NCI-H2227 (cell line): ENCODE data around the gene EDRF1.

Experiments
- DNase-seq: peaks from one replicate; lab custom pipeline; 2025; ENCODE audit not compliant: unreplicated experiment; lab: John Stamatoyannopoulos, UW

EDRF1 gene

DNA sequence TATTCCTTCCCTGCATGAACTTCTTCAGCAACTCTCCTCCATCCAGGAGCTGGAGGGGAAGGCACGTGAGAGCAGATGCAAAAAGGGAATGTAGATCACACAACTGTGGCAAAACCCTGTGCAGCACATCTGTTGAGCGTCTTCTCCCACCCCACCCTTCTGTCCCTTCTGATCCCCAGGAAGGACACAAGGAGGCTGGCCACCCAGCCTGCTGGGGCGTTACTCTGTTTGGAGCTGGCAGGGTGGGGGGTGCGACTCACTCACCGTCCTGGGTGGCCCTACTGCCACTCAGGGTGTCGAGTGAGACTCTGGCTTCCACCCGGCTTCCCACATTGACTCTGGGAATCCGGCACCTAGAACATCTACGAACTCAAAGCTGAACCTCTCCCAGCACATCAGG is 66.3 kb downstream of the EDRF1 start:
- DNase-seq: no peak

DNA sequence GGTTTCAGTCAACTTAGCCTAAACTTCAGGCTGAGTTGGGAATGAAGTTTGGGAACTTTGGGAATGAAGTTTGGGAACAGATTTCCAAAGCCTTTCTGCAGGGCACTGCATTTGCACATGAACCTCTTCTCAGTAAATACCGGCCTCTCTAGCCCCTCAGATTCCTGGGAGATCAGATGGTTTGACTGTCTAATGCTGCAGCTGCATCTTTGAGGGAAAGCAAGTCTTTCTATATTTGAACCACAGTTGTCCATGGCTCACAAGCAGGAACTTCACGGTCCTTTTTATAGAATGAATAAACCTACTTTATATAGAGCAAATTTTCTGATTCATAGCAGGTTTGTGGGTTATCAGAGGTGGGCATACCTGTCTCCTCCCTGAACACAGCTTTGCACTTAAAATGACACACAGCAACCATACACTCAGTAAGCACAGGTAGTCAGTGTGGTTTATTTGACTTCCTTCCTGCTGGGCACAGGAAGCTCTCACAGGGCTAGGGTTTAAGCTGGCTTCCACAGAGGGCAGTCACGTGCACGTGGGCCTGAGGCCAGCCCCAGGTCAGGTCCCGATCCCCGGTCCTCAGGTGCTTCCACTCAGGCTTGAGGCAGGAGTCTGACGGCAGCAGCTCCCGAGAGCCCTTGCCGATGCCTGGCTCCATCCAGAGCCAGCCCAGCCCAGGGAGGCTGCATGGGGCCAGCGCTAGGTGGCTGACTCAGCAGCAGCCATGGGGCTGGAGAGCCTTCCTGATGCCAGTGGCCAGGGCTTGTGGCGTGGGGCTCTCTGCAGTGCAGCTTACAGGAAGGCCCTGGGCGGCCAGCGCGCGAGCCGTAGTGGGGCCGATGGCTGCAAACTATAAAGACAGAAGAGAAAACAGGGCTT is 68.9 kb downstream of the EDRF1 start:
- no peak for DNase-seq

DNA sequence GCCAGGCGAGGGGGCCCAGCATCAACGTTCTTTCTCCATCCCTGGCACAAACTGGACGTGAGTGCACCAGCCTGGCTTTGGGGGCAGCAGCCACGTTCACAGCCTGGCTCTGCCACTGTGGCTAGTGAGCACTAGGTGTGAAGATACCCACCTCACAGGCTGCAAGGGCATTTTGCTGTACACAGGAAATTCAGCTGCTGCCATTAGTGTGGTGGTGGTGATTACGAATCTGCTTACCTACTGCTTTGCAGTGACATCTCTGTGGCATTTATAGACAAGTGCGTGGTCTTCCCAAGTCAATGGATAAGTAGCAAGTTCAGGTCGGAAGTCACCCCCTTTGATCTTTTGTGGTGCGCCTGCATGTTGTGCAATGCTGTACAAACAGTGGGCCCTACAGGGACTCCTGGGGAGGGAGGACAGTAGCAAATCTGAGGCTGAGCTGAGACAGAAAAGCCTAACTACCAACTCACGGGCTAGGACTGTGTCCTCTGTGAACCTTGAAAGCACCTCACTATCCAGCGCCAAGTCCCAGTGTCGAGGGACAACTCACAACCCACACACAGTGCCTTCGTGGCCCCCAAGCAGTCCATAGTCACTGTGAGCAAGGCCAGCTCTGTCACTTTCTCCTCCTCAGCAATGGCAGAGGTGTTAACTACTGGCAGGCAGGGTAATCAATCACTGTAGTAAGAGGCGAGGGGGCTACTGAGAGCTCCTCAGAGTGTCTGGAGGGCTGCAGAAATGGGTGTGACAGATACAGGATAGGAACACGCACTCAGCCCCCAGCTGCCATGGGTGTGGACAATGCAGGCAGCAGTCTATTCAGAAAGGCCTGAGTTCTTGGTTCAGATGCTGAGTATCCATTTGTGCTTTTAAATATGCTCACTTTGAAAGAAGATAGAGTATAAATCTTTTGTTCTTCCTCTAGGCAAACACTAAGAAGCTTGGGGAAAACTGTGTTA is 73.1 kb downstream of the EDRF1 start:
- no peak for DNase-seq

DNA sequence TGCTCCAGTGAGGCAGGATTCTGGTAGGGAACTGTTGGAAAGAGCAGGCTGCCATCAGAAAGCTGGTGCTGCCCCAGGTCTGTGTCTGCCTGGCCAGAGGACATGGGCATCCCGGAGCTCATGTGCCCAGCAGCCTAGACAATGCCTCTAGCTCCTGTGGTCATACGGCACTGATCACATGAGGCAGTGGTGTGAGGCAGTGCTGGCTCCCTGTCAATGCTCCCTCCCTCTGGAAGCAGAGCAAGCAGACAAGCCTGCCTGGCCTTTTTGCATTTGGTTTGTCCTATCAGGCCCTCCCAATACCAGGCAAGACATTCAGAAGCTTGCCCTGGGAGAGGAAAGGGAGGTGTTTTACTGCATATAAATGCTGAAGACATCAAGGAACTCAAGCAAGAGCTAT is 75.6 kb downstream of the EDRF1 start:
- no peak for DNase-seq

DNA sequence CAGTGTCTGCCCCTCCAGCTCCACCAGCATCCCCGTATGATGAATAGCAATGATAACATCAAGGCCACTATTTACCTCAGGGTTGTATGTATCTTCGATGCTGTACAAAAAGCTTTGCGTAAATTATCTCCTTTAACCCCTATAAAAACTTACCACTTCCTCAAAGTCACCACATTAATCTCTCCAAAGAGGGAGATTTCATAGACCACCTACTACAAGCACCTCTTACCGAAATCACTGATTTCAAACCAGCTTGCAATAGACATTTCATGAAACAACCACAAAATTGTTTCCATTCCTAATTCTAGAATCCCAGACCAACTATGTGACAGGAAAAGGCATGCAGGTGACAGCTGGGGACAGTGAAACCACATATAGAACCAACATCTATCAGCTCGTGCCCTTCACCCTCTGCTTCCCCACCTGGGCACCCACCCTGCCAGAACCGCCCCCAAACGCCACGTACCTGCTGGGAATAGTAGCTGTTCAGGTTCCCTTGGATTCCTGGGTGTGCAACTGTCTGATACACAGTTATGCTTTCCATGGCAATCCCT is 76.2 kb downstream of the EDRF1 start:
- DNase-seq: no peak

DNA sequence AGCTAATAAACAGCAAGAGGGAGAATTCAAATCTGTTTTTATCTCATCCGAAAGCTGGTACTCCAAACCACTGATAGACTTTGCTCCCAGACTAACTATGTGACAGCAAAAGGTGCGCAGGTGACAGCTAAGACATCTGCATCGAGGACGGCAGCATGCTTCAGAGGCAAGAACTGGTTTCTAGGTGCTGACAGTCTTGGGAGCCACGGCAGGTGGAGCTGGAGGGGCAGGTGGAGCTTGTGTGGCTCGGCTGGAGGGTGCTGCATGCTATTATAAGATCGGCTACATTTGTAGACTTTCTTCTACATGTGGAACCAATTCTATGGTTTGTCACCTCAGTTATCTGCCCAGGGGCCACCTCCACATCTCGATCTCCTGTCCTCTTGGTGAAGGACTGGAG is 77.9 kb downstream of the EDRF1 start:
- DNase-seq: no peak

DNA sequence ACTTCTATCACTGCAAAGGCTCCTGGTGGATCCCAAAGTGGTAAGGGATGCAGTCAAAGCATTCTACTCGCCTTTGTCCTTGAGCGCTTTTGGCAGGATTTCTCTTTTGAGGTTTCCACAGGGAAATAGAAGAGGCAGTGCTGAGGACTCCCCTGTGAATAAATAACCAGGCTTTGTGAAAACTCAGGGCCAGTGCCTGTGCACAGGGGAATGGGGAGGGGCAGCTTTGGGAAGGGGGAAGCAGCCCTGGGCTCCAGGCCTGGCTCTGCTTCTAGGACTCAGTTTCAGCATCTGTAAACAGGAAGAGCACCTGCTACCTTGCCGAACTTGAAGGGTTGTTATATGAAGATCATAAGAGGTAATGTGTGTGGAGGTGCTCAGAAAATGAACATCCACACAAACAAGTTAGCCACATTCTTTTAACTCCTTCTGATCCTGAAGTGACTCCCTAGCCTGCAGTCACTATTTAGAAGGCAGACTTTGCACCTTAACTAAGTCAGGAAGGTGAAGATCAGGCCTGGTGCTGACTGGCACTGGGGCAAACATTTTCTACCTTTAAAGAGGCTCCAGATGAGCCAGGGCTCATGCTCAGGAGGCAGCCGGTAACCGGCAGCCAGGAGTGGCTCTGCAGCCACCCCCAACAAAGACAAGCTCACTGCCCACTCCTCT is 78.6 kb downstream of the EDRF1 start:
- DNase-seq: no peak

DNA sequence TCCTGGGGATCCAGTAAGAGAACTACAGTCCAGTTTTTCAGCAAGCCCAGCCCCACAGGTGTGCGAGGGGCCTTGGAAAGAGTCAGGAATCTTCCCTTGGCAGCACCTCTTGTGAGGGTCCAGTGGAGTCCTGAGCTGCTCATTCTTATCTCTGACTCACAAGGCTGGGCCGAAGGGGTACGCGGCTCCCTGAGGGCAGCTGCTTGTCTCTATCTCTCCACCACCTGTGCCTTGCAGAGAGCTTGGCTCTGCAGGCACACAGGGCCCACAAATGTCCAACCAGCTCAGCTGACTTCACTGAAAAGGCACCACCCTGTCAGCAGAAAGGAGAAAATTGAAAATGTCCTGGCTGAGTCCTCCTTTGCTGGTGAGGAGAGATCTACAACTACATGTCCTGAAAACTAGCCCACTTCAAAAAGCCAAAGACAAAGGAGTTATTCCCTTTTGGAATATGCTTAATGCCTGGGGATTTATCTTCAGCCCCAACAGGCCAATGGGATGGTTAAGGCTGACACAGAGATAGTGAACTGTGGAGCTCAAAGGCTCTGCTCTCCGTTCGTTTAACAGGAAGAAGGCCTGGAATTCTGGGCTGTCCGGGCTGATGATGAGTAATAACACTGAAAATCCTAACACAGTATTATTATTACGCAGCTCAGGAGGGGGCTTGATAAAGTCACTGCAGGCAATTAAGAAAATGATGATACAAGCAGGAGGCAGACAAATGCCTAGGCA is 80.1 kb downstream of the EDRF1 start:
- no peak for DNase-seq

DNA sequence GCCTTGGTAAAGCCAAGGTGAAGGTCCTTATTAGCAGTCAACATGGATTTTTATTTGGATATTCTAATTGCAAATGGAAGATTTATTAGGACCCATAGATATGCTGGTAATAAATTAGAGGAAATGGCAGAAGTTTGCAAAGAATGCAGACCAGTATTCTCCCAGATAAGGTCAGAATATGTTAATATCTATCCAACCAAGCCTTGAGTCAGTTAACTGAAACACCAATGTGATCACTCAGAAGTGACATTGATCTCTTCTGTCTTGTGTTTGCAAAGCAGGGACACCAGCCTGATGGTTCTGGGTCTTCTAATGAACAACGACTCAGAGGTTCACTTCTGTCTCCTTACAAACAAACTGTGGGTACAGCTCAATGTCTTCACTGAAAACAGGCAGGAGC is 82.1 kb downstream of the EDRF1 start:
- no peak for DNase-seq

DNA sequence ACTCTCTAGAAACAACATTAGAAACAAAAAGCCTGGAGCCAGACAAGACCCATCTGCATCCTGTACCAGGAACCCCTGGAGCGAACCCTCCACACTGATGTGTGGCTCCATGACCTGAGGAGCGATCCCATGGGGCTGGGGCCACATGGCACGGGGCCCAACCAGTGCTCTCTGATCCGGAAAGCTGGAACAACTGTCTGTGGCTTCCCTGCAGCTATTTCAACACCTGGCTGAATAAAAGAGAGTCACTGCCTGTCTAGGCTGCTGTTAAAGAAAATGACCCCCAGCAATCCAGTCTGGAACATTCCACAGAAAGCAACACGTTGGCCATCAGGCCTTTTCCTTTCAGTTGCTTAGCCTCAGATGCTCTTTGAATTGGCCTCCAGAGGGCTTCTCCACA is 82.6 kb downstream of the EDRF1 start:
- no peak for DNase-seq

DNA sequence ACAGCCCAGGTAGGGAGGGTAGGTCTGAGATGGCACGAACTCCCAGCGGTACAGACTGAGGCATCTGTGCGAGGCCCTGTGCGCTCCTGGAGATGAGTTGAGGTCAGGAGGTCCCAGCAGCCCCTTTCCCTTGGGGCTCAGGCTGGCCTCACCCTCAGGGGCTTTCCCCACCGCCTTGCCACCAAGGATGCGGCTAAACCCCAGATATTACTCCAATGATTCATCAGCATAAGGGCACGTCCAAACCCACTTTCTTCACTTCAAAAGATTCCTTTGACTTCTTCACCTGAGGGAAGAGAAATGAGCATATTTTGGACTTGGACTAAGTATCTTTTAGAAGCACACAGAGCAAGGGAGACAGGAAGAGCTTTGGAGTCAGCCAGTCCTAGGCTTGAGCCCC is 83.2 kb downstream of the EDRF1 start:
- DNase-seq: no peak

DNA sequence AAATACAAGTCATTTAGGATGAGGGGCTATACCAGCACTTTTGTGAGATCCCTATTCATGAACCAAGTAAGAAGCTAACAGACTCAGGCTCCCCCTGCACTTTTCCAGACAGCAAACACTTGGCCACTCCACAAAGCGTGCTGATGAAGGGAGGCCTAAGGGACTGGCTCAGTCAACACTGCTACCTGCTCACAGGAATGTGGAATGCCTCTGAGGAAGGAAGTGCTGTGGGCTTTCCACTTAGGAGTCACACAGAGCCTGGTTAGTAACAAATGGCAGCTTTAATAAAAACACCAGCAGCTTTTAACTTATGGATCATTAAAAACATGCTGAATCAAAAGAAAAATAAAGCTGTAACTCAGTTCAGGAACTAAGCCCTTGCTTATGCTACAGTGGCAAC is 88.5 kb downstream of the EDRF1 start:
- DNase-seq: no peak

DNA sequence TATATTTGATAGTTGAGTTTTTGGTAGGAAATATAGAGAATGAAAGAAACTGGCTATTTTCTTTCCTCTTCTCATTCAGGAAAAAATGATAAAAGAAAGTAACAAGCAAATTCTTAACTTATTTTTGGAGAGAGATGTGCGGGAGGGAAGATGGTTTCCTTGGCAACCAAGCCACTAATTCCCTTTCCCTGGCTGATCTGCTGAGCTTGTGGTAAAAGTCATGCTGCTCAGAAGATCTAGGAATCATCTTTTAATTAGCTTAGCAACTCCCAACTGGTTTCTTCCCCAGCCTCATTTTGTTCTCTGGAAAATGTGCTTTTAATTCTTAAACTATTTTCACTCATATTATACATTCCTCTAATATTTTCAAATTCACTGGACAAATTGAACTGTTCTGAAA is 91.7 kb downstream of the EDRF1 start:
- no peak for DNase-seq

DNA sequence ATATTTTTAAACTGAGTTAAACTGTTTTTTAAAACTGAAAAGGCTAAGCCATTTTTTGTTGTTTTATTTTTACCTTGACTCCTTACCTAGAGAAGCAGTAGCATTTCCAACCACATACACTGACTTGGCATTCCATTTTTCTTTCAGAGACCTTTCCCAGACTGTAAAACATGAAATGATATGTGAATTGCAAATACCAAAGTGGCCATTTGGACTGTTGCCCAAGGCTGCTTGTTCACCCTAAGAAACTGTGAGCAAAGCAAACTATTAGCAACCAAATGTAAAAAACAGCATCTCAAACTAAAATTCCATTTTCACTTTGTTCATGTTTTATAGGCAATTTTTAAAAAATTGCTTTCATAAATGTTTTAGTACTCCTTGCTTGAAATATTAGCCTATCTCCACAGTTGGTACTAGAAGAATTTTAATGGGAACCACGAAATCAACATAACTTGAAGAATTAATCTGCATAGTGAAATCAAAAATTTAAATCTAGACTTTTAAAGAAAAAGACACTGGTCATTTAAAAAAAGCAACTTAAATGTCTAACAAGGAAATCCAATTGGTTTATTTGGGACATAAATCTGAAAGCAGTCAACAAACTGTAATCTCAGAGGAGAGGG is 92.7 kb downstream of the EDRF1 start:
- DNase-seq: no peak
